Measurements from ENCODE around the gene VEZT. TPM values are rescaled to one million over a fixed set of nuclear protein-coding genes. Genes with fewer than 3 reads are reported as not detected.
A peak's percentile ranks its signal among the peaks of the same experiment; 100 is the strongest.
"Not testable (repeated sequence)": the region's sequence is repeated elsewhere in the genome, so short reads cannot be mapped to it uniquely, and the experiment has no call there.

The VEZT gene
- polyA plus RNA-seq, 4 donors: 11.3 to 49.7 (median 18.1) TPM

- H3K9me3 ChIP-seq (ENCODE audit: control insufficient read depth in 2 of 2, insufficient read depth in 1 of 2, low read depth in 1 of 2, low read length in 1 of 2); H3K27me3 ChIP-seq (ENCODE audit: control insufficient read depth in 3 of 3, insufficient read depth in 3 of 3, low read length in 3 of 3); H3K36me3 ChIP-seq (ENCODE audit: control insufficient read depth in 3 of 3, insufficient read depth in 2 of 3, low read depth in 1 of 3, low read length in 3 of 3); H3K27ac ChIP-seq (ENCODE audit: low read depth in 1 of 3, low read length in 2 of 3); H3K4me3 ChIP-seq (ENCODE audit: low read depth in 1 of 3, low read length in 3 of 3); H3K4me1 ChIP-seq (ENCODE audit: control insufficient read depth in 3 of 3, insufficient read depth in 2 of 3, low read depth in 1 of 3, low read length in 2 of 3); DNase-seq; FAIRE-seq: not testable (repeated sequence)
- 75 to 76% (median 75%) methylated on average over 7 of the region's 7 CpGs for WGBS, 3 donors
Observed at GRCh38 chr12:95324246-95324645, 106.6 kb downstream of the VEZT start.

DNA sequence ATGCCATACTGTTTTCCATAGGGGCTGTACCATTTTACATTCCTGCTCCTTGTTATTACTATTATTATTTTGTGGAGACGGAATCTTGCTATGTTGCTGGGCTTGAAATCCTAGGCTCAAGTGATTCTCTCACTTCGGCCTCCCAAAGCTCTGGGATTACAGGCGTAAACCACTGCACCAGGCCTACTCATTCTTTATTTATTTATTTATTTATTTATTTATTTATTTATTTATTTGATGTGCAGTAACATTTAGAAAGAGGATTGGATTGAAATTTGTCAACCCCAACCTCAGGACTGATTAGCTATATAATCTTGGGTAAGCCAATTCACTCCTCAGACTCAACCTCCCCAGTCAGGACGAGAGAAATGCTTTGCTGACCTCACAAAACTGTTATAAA, 107.9 kb downstream of the VEZT start:
- FAIRE-seq (no peak), DNase-seq (no peak)
- Histone ChIP-seq H3K27me3 (ENCODE audit: control insufficient read depth in 3 of 3, insufficient read depth in 3 of 3, low read length in 3 of 3) (no peaks in the 10 kb centered on the region), H3K9me3 (ENCODE audit: control insufficient read depth in 2 of 2, insufficient read depth in 1 of 2, low read depth in 1 of 2, low read length in 1 of 2) (no peaks in the 10 kb centered on the region), H3K4me1 (ENCODE audit: control insufficient read depth in 3 of 3, insufficient read depth in 2 of 3, low read depth in 1 of 3, low read length in 2 of 3) (peaks cover 0 to 4% (median 0%) of the 10 kb centered on the region in 3 donors), H3K36me3 (ENCODE audit: control insufficient read depth in 3 of 3, insufficient read depth in 2 of 3, low read depth in 1 of 3, low read length in 3 of 3) (no peaks in the 10 kb centered on the region), H3K4me3 (ENCODE audit: low read depth in 1 of 3, low read length in 3 of 3) (no peak overlapping the region), H3K27ac (ENCODE audit: low read depth in 1 of 3, low read length in 2 of 3) (no peak overlapping the region)
- 95 to 96% (median 96%) methylated on average over 4 of the region's 4 CpGs for WGBS, 3 donors

GRCh38 chr12:95326445-95326844, 108.8 kb downstream of the VEZT start:
- no peaks in the 10 kb centered on the region for H3K9me3 ChIP-seq (ENCODE audit: control insufficient read depth in 2 of 2, insufficient read depth in 1 of 2, low read depth in 1 of 2, low read length in 1 of 2)
- DNase-seq (no peak), FAIRE-seq (no peak)
- H3K27ac ChIP-seq (ENCODE audit: low read depth in 1 of 3, low read length in 2 of 3): no peak overlapping the region
- H3K27me3 ChIP-seq (ENCODE audit: control insufficient read depth in 3 of 3, insufficient read depth in 3 of 3, low read length in 3 of 3): no peaks in the 10 kb centered on the region
- WGBS, 3 donors: 8 to 33% (median 28%) methylated on average over 1 of the region's 1 CpG
- no peaks in the 10 kb centered on the region for H3K36me3 ChIP-seq (ENCODE audit: control insufficient read depth in 3 of 3, insufficient read depth in 2 of 3, low read depth in 1 of 3, low read length in 3 of 3)
- H3K4me3 ChIP-seq (ENCODE audit: low read depth in 1 of 3, low read length in 3 of 3): no peak overlapping the region
- H3K4me1 ChIP-seq (ENCODE audit: control insufficient read depth in 3 of 3, insufficient read depth in 2 of 3, low read depth in 1 of 3, low read length in 2 of 3): peaks cover 0 to 4% (median 0%) of the 10 kb centered on the region in 3 donors

- Histone ChIP-seq H3K36me3 (ENCODE audit: control insufficient read depth in 3 of 3, insufficient read depth in 2 of 3, low read depth in 1 of 3, low read length in 3 of 3) (no peaks in the 10 kb centered on the region), H3K4me3 (ENCODE audit: low read depth in 1 of 3, low read length in 3 of 3) (no peak overlapping the region), H3K9me3 (ENCODE audit: control insufficient read depth in 2 of 2, insufficient read depth in 1 of 2, low read depth in 1 of 2, low read length in 1 of 2) (no peaks in the 10 kb centered on the region), H3K27me3 (ENCODE audit: control insufficient read depth in 3 of 3, insufficient read depth in 3 of 3, low read length in 3 of 3) (no peaks in the 10 kb centered on the region), H3K4me1 (ENCODE audit: control insufficient read depth in 3 of 3, insufficient read depth in 2 of 3, low read depth in 1 of 3, low read length in 2 of 3) (peaks cover 0 to 4% (median 0%) of the 10 kb centered on the region in 3 donors), H3K27ac (ENCODE audit: low read depth in 1 of 3, low read length in 2 of 3) (no peak overlapping the region)
- DNase-seq (no peak), FAIRE-seq (no peak)
- WGBS, 3 donors: 77 to 87% (median 77%) methylated on average over 5 of the region's 5 CpGs
Observed at GRCh38 chr12:95326855-95327254, 109.2 kb downstream of the VEZT start.

GRCh38 chr12:95328708-95329107, 111.1 kb downstream of the VEZT start:
- H3K36me3 ChIP-seq (ENCODE audit: control insufficient read depth in 3 of 3, insufficient read depth in 2 of 3, low read depth in 1 of 3, low read length in 3 of 3): no peaks in the 10 kb centered on the region
- H3K4me3 ChIP-seq (ENCODE audit: low read depth in 1 of 3, low read length in 3 of 3): no peak overlapping the region
- FAIRE-seq: no peak
- no peaks in the 10 kb centered on the region for H3K9me3 ChIP-seq (ENCODE audit: control insufficient read depth in 2 of 2, insufficient read depth in 1 of 2, low read depth in 1 of 2, low read length in 1 of 2)
- H3K4me1 ChIP-seq (ENCODE audit: control insufficient read depth in 3 of 3, insufficient read depth in 2 of 3, low read depth in 1 of 3, low read length in 2 of 3): no peaks in the 10 kb centered on the region
- no peak overlapping the region for H3K27ac ChIP-seq (ENCODE audit: low read depth in 1 of 3, low read length in 2 of 3)
- no peaks in the 10 kb centered on the region for H3K27me3 ChIP-seq (ENCODE audit: control insufficient read depth in 3 of 3, insufficient read depth in 3 of 3, low read length in 3 of 3)
- no peak for DNase-seq

- peak overlapping the region in 2 of 3 donors; percentile 2 to 27 for H3K27ac ChIP-seq (ENCODE audit: low read depth in 1 of 3, low read length in 2 of 3)
- no peaks in the 10 kb centered on the region for H3K36me3 ChIP-seq (ENCODE audit: control insufficient read depth in 3 of 3, insufficient read depth in 2 of 3, low read depth in 1 of 3, low read length in 3 of 3)
- no peak for FAIRE-seq
- H3K9me3 ChIP-seq (ENCODE audit: control insufficient read depth in 2 of 2, insufficient read depth in 1 of 2, low read depth in 1 of 2, low read length in 1 of 2): no peaks in the 10 kb centered on the region
- no peaks in the 10 kb centered on the region for H3K27me3 ChIP-seq (ENCODE audit: control insufficient read depth in 3 of 3, insufficient read depth in 3 of 3, low read length in 3 of 3)
- H3K4me3 ChIP-seq (ENCODE audit: low read depth in 1 of 3, low read length in 3 of 3): no peak overlapping the region
- H3K4me1 ChIP-seq (ENCODE audit: control insufficient read depth in 3 of 3, insufficient read depth in 2 of 3, low read depth in 1 of 3, low read length in 2 of 3): no peaks in the 10 kb centered on the region
- WGBS, 3 donors: 19 to 38% (median 35%) methylated on average over 4 of the region's 4 CpGs
- no peak for DNase-seq
Observed at GRCh38 chr12:95335948-95336347, 118.3 kb downstream of the VEZT start.

GRCh38 chr12:95336387-95337067, 118.9 kb downstream of the VEZT start:
- WGBS, 3 donors: 18 to 35% (median 29%) methylated on average over 10 of the region's 10 CpGs
- Histone ChIP-seq H3K36me3 (ENCODE audit: control insufficient read depth in 3 of 3, insufficient read depth in 2 of 3, low read depth in 1 of 3, low read length in 3 of 3) (no peaks in the 10 kb centered on the region), H3K4me3 (ENCODE audit: low read depth in 1 of 3, low read length in 3 of 3) (no peak overlapping the region), H3K27me3 (ENCODE audit: control insufficient read depth in 3 of 3, insufficient read depth in 3 of 3, low read length in 3 of 3) (no peaks in the 10 kb centered on the region), H3K4me1 (ENCODE audit: control insufficient read depth in 3 of 3, insufficient read depth in 2 of 3, low read depth in 1 of 3, low read length in 2 of 3) (no peaks in the 10 kb centered on the region), H3K9me3 (ENCODE audit: control insufficient read depth in 2 of 2, insufficient read depth in 1 of 2, low read depth in 1 of 2, low read length in 1 of 2) (no peaks in the 10 kb centered on the region), H3K27ac (ENCODE audit: low read depth in 1 of 3, low read length in 2 of 3) (peak overlapping the region in 2 of 3 donors; percentile 2 to 27)
- peak; percentile 78 to 79 for DNase-seq
- FAIRE-seq: no peak

GRCh38 chr12:95337146-95337545, 119.5 kb downstream of the VEZT start:
- no peaks in the 10 kb centered on the region for H3K4me1 ChIP-seq (ENCODE audit: control insufficient read depth in 3 of 3, insufficient read depth in 2 of 3, low read depth in 1 of 3, low read length in 2 of 3)
- DNase-seq (no peak), FAIRE-seq (no peak)
- no peak overlapping the region for H3K27ac ChIP-seq (ENCODE audit: low read depth in 1 of 3, low read length in 2 of 3)
- no peaks in the 10 kb centered on the region for H3K36me3 ChIP-seq (ENCODE audit: control insufficient read depth in 3 of 3, insufficient read depth in 2 of 3, low read depth in 1 of 3, low read length in 3 of 3)
- WGBS, 3 donors: 70 to 82% (median 78%) methylated on average over 5 of the region's 5 CpGs
- no peak overlapping the region for H3K4me3 ChIP-seq (ENCODE audit: low read depth in 1 of 3, low read length in 3 of 3)
- H3K27me3 ChIP-seq (ENCODE audit: control insufficient read depth in 3 of 3, insufficient read depth in 3 of 3, low read length in 3 of 3): no peaks in the 10 kb centered on the region
- no peaks in the 10 kb centered on the region for H3K9me3 ChIP-seq (ENCODE audit: control insufficient read depth in 2 of 2, insufficient read depth in 1 of 2, low read depth in 1 of 2, low read length in 1 of 2)

Measured in small intestine (tissue), 7 donors.